Ishikawa (cell line): ENCODE measurements around the gene MIB1.

ENCODE experiments used
- FOXM1 ChIP-seq: IDR thresholded peaks from 2 replicates; pipeline ENCODE4 v1.6.1; 2012; ENCODE audit warnings: low read depth, borderline replicate concordance
- NFIC ChIP-seq: IDR thresholded peaks from 2 replicates; pipeline ENCODE4 v1.6.1; 2012
- TAF1 ChIP-seq: IDR thresholded peaks from 2 replicates; pipeline ENCODE4 v1.6.1; 2012; ENCODE audit warnings: low read depth, mild to moderate bottlenecking
- TF ChIP-seq, protein P1 (sequence below): IDR thresholded peaks from 2 replicates; pipeline ENCODE4 v1.6.1; 2012
- TF ChIP-seq, protein P2 (sequence below): IDR thresholded peaks from 2 replicates; pipeline ENCODE4 v1.6.1; 2012; ENCODE audit warnings: low read depth, mild to moderate bottlenecking

DNA sequence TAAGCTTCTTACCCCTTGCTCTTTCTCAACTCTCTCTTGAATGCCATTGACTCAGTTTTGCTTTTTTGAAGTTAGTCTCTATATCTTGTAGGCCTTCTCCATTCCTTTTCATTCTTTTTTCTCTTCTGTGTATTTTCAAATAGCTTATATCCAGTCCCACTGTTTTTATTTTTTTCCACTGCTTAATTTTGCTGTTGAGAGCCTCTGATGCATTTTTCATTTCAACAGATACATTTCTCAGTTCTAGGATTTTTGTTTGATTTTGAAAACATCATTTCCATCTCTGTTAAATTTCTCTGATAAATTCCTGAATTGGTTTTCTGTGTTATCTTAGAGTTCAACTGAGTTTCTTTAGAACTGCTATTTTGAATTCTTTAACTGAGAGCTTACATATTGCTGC is 45.9 kb downstream of the MIB1 start:
- no peak for TF ChIP-seq TAF1
- TF ChIP-seq, protein P1, sequence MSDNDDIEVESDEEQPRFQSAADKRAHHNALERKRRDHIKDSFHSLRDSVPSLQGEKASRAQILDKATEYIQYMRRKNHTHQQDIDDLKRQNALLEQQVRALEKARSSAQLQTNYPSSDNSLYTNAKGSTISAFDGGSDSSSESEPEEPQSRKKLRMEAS, result no peak
- no peak for TF ChIP-seq NFIC
- TF ChIP-seq, protein P2, sequence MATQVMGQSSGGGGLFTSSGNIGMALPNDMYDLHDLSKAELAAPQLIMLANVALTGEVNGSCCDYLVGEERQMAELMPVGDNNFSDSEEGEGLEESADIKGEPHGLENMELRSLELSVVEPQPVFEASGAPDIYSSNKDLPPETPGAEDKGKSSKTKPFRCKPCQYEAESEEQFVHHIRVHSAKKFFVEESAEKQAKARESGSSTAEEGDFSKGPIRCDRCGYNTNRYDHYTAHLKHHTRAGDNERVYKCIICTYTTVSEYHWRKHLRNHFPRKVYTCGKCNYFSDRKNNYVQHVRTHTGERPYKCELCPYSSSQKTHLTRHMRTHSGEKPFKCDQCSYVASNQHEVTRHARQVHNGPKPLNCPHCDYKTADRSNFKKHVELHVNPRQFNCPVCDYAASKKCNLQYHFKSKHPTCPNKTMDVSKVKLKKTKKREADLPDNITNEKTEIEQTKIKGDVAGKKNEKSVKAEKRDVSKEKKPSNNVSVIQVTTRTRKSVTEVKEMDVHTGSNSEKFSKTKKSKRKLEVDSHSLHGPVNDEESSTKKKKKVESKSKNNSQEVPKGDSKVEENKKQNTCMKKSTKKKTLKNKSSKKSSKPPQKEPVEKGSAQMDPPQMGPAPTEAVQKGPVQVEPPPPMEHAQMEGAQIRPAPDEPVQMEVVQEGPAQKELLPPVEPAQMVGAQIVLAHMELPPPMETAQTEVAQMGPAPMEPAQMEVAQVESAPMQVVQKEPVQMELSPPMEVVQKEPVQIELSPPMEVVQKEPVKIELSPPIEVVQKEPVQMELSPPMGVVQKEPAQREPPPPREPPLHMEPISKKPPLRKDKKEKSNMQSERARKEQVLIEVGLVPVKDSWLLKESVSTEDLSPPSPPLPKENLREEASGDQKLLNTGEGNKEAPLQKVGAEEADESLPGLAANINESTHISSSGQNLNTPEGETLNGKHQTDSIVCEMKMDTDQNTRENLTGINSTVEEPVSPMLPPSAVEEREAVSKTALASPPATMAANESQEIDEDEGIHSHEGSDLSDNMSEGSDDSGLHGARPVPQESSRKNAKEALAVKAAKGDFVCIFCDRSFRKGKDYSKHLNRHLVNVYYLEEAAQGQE, result no peak
- no peak for TF ChIP-seq FOXM1
